Activated CD4-positive, alpha-beta T cell treated with anti-CD3 and anti-CD28 coated beads for 48 hours (primary cell): Measurements from ENCODE around the gene FOXRED1.
A peak's percentile ranks its signal among the peaks of the same experiment; 100 is the strongest.
"Not testable (repeated sequence)": the region's sequence is repeated elsewhere in the genome, so short reads cannot be mapped to it uniquely, and the experiment has no call there.

Experiments used
- DNase-seq: peaks from one replicate; pipeline ENCODE4 v3.0.0-alpha.2; 2020

The FOXRED1 gene

GRCh38 chr11:126268708-126269579 lies at the start of gene FOXRED1, which contains the start of gene SRPRA:
Gene FOXRED1, plus strand, starts transcription at chr11:126269154. Its CDS starts 53 bp downstream, at chr11:126269207.
Gene SRPRA, minus strand, starts transcription at chr11:126268895. Its CDS starts 91 bp downstream, at chr11:126268804.
- DNase-seq: peak; percentile 100

- DNase-seq: no peak
Observed at GRCh38 chr11:126219547-126219946, 49.4 kb upstream of the FOXRED1 start.

GRCh38 chr11:126224647-126225294 lies 44.2 kb upstream of the FOXRED1 start:
- no peak for DNase-seq

GRCh38 chr11:126225295-126225665 lies 43.7 kb upstream of the FOXRED1 start:
- DNase-seq: no peak

- DNase-seq: no peak
Observed at GRCh38 chr11:126226334-126227084, 42.4 kb upstream of the FOXRED1 start.

GRCh38 chr11:126229858-126230540 lies 39.0 kb upstream of the FOXRED1 start:
- no peak for DNase-seq

- DNase-seq: no peak
Observed at GRCh38 chr11:126231725-126232459, 37.1 kb upstream of the FOXRED1 start.

- DNase-seq: no peak
Observed at GRCh38 chr11:126232683-126233082, 36.3 kb upstream of the FOXRED1 start.

GRCh38 chr11:126233391-126233790 lies 35.6 kb upstream of the FOXRED1 start:
- no peak for DNase-seq

- DNase-seq: no peak
Observed at GRCh38 chr11:126246636-126247035, 22.3 kb upstream of the FOXRED1 start.

- DNase-seq: no peak
Observed at GRCh38 chr11:126253265-126253664, 15.7 kb upstream of the FOXRED1 start.

- no peak for DNase-seq
Observed at GRCh38 chr11:126254819-126255218, 14.1 kb upstream of the FOXRED1 start.

GRCh38 chr11:126255507-126255906 lies 13.4 kb upstream of the FOXRED1 start:
- not testable (repeated sequence) for DNase-seq

- DNase-seq: no peak
Observed at GRCh38 chr11:126256216-126256615, 12.7 kb upstream of the FOXRED1 start.

- no peak for DNase-seq
Observed at GRCh38 chr11:126257144-126257543, 11.8 kb upstream of the FOXRED1 start.

GRCh38 chr11:126257764-126258163 lies 11.2 kb upstream of the FOXRED1 start:
- DNase-seq: no peak

- DNase-seq: no peak
Observed at GRCh38 chr11:126262216-126262615, 6.7 kb upstream of the FOXRED1 start.

- DNase-seq: no peak
Observed at GRCh38 chr11:126263489-126263888, 5.5 kb upstream of the FOXRED1 start.

GRCh38 chr11:126265811-126266210 lies 3.1 kb upstream of the FOXRED1 start:
- DNase-seq: no peak

GRCh38 chr11:126267650-126268049 lies 1.3 kb upstream of the FOXRED1 start:
- DNase-seq: no peak

GRCh38 chr11:126268361-126268707 lies 620 bp upstream of the FOXRED1 start:
- DNase-seq: no peak

GRCh38 chr11:126277322-126277721 lies 8.4 kb downstream of the FOXRED1 start:
- no peak for DNase-seq
